HG02588 (cell line): ENCODE results near the gene BICDL2.

Source experiments
- ATAC-seq: cut with Tn5 transposase; IDR thresholded peaks from one replicate; pipeline ENCODE4 v1.9.1; 2021; ENCODE audit warnings: mild to moderate bottlenecking, moderate library complexity; ENCODE audit not compliant: unreplicated experiment

BICDL2 gene

DNA sequence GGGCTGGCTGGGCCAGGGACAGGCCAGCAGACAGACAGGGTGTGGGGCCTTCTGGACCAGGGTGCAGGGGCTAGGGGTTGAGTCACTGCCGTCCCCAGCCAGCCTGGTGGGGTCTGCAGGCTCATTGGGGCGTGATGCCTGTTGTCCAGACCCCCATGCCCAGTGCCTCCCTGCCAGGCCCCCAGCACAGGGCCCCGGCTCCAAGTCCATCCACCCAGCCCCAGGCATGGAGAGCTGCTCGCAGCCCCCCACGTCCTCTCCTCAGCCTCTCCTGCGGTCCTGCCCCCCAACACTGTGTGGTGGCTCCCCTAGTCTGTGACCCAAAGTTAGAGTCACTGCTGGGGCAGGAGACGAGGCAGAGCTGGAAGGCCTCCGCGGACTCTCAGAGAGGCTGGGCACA lies 49.5 kb downstream of the BICDL2 start:
- no peak for ATAC-seq

DNA sequence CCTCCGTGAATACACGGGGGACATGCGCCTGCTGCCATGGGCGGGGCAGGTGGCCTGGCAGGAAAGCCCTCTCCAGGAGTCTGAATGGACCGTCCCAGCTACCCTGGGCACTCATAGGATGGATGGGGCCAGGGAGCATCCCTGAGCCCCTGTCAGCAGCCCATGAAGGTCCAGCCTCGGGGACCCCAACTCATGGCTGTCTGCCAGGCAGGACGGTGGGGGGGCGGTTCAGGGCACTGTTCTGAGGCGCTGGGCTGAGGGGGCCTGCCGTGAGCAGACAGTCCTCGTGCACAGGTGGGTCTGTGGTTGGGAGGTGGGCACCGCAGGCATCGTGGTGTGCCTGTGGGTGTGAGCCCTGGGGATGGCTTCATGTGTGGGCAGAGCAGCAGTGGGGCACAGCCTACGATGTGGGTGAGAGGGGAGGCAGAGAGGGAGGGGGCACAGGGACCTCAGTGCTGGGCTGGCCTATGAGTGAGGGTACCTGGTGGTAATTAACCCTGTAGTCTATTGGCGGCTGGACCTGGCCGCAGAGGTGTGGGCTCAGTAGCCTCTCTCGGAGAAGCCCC lies 50.0 kb downstream of the BICDL2 start:
- ATAC-seq, result no peak

DNA sequence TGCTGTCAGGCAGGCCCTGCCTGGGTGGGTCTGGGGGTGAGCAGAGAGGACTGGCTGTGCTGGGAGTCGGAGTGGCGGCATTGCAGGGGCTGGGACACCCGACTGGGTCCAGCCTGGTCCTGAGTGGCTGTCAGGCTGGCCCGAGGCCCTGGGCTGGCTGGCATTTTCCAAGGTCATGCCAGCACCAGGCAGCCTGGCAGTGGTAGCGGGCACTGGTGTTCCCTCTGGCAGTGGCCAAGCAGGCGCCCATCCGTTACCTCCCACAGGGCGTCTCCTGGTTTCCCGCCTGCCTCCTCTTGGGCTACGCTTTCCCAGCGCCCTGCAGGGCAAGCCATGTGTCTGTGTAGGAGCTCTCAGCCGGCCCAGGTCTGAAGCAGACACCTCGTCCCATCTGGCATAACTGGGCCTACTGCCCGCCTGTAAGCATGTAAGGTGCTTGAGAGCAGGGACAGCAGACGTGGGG lies 50.8 kb downstream of the BICDL2 start:
- ATAC-seq, result no peak

DNA sequence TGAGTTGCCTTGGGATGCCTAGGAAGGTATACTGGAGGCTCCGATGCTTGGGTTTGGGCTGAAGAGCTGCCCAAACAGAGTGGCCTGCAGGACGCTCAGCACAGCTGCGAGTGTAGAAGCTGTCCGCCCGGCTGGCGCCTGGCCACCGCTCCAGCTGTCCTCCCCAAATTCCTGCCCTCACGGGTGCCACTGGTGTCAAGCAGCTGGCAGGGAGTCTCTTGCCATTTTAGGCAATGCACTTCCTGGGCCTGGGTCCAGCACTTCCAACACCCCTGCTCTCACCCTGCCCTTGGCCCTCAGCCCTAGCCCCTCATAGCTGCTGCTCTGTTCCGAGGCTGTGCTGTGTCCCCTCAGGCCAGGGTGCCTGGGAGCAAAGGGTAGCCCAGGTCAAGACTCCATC lies 51.3 kb downstream of the BICDL2 start:
- no peak for ATAC-seq

DNA sequence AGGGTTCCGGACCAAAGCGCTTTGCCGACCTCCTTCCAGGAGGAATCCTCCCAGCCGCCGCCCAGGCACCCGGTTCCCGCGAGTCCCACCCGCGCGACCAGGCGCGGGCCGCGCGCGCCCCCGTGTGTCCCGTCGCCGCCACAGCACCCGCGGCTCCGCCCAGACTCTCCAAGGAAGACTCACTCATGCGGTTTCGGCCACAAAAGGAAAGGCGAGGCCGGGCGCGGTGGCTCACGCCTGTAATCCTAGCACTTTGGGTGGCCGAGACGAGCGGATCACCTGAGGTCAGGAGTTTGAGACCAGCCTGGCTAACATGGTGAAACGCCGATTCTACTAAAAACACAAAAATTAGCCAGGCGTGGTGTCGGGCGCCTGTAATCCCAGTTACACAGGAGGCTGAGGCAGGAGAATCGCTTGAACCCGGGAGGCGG lies 53.0 kb downstream of the BICDL2 start:
- no peak for ATAC-seq

DNA sequence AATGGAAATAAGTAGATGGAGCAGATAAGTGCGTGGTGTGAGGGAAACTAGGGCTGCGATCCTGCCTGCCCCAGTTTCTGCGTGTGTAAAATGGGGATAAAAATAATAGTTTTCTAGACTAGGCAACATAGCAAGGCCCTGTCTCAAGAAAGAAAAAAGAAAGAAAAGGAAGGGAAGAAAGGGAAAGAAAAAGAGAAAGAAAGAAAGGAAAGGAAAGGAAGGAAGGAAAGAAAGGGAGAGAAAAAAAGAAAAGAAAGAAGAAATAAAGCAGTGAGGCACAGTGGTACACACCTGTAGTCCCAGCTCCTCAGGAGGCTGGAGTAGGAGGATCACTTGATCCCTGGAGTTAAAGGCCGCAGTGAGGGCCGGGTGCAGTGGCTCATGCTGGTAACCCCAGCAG lies 54.3 kb downstream of the BICDL2 start:
- ATAC-seq, result no peak

DNA sequence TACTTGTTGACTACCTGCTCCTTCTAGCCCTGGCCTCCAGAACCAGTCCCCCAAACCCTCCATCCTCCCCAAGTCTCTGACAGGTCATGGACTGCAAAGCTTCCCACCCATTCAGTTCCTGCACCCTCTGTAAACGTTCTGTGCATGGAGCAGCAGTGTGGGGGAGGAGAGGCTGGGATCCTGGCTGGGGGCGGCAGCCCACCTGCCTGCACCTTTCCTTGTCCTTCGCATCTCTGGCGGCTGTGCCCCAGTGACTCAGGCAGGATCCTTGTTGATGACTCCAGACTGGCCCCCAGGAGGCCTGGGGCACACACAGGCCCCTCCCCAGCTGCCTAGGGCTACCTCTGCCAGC lies 54.9 kb downstream of the BICDL2 start:
- ATAC-seq, result no peak

DNA sequence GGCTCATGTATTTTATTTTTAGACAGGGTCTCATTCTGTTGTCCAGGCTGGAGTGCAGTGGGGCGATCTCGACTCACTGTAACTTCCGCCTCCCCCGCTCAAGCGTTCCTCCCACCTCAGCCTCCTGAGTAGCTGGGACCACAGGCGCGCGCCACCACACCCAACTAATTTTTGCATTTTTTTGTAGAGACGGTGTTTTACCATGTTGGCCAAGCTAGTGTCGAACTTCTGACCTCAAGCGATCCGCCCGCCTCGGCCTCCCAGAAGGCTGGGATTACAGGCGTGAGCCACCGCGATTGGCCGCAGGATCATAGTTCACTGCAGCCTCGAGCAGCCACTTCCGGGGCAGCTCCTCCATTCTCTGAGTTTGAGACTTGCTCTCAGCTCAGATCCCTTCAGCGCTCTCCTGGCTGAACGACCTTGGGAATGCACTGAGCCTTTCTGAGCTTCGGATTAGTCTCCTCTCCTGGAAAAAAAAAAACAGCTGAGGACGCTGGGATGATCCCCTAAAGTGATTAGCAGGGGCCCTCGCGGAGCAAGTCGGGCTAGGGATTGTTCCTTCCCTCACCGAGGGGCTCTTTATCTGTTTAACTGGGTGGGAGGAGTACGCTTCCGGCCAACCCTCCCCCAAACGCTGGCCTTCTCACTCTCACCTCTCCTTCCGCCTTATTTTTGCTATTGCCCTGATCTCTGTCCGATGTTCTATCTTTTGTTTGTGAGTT lies 55.4 kb downstream of the BICDL2 start:
- ATAC-seq, result no peak

DNA sequence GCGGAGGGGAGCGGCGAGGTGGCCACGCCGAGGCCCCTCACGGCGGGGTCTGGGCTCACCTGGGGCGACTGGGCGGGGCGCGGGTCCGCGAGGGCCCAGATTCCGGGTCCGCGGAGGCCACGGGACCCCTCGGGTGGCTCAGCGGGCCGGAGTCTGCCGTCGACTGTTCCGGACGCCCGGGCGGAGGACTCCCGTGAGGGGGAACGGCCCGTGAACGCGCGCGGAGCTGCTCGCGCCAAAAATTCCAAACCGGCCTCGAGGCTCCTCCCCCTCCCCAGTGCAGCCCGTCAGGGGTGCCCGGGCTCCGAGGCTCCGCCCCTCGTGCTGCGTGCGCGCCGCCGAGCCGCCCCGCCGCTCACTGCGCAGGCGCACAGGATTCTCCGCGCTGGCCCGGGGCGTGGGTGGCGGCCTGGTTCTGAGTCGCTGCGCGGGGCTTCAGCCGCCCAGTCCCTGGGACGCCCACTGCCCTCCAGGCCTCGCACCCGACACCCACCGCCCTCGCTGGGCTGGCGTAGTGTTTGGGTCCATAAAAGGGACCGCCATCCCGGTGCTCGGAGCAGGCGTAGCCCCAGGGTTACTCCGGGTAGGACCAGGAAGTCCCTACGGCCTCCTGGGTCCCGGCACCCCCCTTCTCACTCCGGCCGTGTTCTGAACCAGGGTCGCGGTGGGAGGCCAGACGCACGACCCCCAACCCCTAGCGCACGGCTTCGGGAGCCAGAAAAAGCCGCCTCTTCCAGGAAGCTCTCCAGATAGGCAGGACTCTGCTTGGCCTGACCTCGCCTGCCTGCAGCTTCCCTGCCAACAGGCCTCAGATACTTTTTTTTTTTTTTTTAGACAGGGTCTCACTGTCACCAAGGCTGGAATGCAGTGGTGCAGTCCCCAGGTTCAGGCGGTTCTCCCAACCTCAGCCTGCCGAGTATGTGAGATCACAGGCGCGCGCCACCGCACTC lies 56.2 kb downstream of the BICDL2 start, which contains the start of gene PKMYT1:
TSS of gene PKMYT1 (minus strand) at position 220 of the 950 bp plus-strand sequence. CDS start 789 bp downstream, outside the sequence.
- peak; percentile 67 for ATAC-seq

DNA sequence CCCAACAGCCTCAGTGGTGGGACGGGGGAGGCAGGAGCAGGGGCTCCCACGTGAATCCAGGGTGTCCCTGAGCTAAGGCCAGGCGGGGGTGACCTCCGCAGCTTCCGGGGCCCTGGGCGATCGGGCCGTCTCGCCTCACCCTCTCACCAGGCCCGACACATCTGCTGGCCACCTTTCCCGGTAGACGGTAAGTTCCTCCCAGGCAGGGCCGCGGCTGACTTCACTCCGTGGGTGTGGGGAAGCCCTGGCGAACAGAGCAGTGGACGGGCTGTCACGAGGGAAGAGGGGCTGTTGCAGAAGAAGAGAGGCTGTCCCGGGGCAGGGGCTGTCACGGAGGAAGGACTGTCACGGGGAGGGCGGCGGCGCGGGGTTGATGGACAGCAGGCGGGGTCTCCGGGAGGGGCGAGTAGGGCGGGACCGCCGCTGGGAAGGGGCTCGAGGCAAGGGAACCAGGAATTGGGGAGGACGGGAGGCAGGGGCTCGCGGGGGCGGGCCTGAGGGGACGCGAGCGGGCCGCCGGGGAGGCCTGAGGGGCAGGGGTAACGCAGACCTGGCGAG lies 57.0 kb downstream of the BICDL2 start:
- no peak for ATAC-seq
